ENCODE data around the gene SYNE1. TPM values are rescaled to one million over a fixed set of nuclear protein-coding genes. Genes with fewer than 3 reads are reported as not detected.

SYNE1 gene
- total and polyA plus RNA-seq, 10 of the 15 experiments (the other 5 are each of a cell fraction or from before 2014, with no cell fraction given) = 2.3 to 28.7 (median 14.1) TPM

DNA sequence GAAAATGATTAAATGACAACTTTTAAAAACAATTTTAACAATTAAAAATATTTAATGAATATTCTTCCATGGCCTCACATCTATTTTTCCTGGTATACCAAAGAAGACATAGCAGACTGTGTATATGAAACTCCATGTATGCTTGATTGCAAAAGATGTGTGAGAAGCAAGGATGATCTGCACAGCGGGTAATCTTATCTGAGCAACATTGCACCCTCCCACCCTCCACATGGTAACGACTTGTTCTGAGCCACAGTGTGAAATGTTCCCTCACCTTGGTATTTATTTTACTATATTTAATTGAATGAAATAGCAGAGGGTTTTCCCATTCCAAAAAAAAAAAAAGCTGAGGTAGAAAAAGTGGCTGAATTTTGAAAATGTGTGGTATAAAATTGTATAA lies 204.4 kb downstream of the SYNE1 start (continued):
- TF ChIP-seq, protein P1, sequence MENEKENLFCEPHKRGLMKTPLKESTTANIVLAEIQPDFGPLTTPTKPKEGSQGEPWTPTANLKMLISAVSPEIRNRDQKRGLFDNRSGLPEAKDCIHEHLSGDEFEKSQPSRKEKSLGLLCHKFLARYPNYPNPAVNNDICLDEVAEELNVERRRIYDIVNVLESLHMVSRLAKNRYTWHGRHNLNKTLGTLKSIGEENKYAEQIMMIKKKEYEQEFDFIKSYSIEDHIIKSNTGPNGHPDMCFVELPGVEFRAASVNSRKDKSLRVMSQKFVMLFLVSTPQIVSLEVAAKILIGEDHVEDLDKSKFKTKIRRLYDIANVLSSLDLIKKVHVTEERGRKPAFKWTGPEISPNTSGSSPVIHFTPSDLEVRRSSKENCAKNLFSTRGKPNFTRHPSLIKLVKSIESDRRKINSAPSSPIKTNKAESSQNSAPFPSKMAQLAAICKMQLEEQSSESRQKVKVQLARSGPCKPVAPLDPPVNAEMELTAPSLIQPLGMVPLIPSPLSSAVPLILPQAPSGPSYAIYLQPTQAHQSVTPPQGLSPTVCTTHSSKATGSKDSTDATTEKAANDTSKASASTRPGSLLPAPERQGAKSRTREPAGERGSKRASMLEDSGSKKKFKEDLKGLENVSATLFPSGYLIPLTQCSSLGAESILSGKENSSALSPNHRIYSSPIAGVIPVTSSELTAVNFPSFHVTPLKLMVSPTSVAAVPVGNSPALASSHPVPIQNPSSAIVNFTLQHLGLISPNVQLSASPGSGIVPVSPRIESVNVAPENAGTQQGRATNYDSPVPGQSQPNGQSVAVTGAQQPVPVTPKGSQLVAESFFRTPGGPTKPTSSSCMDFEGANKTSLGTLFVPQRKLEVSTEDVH (IDR thresholded peaks at IDR 0.05; ENCODE audit: low read depth, partially characterized antibody) = no peak
- TF ChIP-seq NRF1 (conservative IDR thresholded peaks at IDR 0.05; ENCODE audit: low read depth, low read length) = no peak
- no peak for TF ChIP-seq SMARCA5 (IDR thresholded peaks at IDR 0.05)
- TF ChIP-seq DPF2 (IDR thresholded peaks at IDR 0.05) = no peak
- TF ChIP-seq CREB1 (IDR thresholded peaks at IDR 0.05; ENCODE audit: low read depth) = no peak
- TF ChIP-seq MXI1 (IDR thresholded peaks at IDR 0.05; ENCODE audit: low read depth, low read length) = no peak

DNA sequence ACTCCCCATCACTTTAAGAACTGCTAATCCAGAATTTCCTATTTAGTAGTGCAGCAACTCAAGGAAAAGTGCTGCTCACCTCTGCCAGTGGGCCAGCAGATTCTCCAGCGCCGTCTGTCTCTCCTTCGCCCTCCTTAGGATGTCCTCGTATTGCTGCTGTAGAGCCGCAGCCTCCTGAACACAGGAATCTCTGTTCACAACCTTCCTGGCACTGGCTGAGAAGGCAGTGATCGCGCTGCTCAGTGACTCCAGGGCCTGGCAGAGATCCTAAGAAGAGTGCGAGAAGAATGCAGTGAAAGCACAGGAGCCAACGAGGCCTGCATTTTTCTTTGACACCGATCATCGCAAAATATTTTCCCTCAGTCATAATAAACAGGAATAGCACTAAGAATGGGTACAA lies 209.0 kb downstream of the SYNE1 start:
- in situ Hi-C loops (cut with MboI) = no loop called here
- ATAC-seq (no peak), FAIRE-seq (no peak), DNase-seq (ENCODE audit: low read depth, low spot score) (no peak)
- H3K27me3 ChIP-seq (replicated peaks in 1 of 2; ENCODE audit: control insufficient read depth in 2 of 2, insufficient read depth in 2 of 2, low read length in 1 of 2) = no peaks in the 10 kb centered on the region; a peak in 1 of 4 replicates
- TF ChIP-seq ZSCAN29 (IDR thresholded peaks at IDR 0.05) (no peak), NR2C1 (IDR thresholded peaks at IDR 0.05) (no peak), BACH1 (IDR thresholded peaks at IDR 0.05; ENCODE audit: borderline replicate concordance) (no peak), ZNF217 (IDR thresholded peaks at IDR 0.05) (no peak), BCL11A (IDR thresholded peaks at IDR 0.05; ENCODE audit: low read depth, low read length) (no peak), POLR2A (IDR thresholded peaks at IDR 0.05; ENCODE audit: low read depth, low read length) (no peak), CHD1 (IDR thresholded peaks at IDR 0.05; ENCODE audit: low read depth, low read length) (no peak)
- TF ChIP-seq, protein P2, sequence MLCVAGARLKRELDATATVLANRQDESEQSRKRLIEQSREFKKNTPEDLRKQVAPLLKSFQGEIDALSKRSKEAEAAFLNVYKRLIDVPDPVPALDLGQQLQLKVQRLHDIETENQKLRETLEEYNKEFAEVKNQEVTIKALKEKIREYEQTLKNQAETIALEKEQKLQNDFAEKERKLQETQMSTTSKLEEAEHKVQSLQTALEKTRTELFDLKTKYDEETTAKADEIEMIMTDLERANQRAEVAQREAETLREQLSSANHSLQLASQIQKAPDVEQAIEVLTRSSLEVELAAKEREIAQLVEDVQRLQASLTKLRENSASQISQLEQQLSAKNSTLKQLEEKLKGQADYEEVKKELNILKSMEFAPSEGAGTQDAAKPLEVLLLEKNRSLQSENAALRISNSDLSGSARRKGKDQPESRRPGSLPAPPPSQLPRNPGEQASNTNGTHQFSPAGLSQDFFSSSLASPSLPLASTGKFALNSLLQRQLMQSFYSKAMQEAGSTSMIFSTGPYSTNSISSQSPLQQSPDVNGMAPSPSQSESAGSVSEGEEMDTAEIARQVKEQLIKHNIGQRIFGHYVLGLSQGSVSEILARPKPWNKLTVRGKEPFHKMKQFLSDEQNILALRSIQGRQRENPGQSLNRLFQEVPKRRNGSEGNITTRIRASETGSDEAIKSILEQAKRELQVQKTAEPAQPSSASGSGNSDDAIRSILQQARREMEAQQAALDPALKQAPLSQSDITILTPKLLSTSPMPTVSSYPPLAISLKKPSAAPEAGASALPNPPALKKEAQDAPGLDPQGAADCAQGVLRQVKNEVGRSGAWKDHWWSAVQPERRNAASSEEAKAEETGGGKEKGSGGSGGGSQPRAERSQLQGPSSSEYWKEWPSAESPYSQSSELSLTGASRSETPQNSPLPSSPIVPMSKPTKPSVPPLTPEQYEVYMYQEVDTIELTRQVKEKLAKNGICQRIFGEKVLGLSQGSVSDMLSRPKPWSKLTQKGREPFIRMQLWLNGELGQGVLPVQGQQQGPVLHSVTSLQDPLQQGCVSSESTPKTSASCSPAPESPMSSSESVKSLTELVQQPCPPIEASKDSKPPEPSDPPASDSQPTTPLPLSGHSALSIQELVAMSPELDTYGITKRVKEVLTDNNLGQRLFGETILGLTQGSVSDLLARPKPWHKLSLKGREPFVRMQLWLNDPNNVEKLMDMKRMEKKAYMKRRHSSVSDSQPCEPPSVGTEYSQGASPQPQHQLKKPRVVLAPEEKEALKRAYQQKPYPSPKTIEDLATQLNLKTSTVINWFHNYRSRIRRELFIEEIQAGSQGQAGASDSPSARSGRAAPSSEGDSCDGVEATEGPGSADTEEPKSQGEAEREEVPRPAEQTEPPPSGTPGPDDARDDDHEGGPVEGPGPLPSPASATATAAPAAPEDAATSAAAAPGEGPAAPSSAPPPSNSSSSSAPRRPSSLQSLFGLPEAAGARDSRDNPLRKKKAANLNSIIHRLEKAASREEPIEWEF (IDR thresholded peaks at IDR 0.05; ENCODE audit: insufficient replicate concordance, low read depth, low read length) = no peak
- TF ChIP-seq, protein P3, sequence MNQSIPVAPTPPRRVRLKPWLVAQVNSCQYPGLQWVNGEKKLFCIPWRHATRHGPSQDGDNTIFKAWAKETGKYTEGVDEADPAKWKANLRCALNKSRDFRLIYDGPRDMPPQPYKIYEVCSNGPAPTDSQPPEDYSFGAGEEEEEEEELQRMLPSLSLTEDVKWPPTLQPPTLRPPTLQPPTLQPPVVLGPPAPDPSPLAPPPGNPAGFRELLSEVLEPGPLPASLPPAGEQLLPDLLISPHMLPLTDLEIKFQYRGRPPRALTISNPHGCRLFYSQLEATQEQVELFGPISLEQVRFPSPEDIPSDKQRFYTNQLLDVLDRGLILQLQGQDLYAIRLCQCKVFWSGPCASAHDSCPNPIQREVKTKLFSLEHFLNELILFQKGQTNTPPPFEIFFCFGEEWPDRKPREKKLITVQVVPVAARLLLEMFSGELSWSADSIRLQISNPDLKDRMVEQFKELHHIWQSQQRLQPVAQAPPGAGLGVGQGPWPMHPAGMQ (IDR thresholded peaks at IDR 0.05; ENCODE audit: borderline replicate concordance) = no peak
- no peaks in the 10 kb centered on the region for H3K9me3 ChIP-seq (replicated peaks; ENCODE audit: control insufficient read depth, insufficient read depth, low read length)
- POLR2A ChIA-PET = no interaction called here
- H3K27ac ChIP-seq (ENCODE audit: control insufficient read depth, insufficient read depth) = no peak overlapping the region
- WGBS (ENCODE audit: insufficient coverage, insufficient replicate concordance, low lambda C conversion rate, missing lambda C conversion rate) = 64% methylated on average over 11 of the region's 11 CpGs
- H3K4me2 ChIP-seq (ENCODE audit: control insufficient read depth, insufficient read depth) = no peak overlapping the region
- H3K4me1 ChIP-seq (ENCODE audit: control insufficient read depth, insufficient read depth, low read length) = no peaks in the 10 kb centered on the region
- no peaks in the 10 kb centered on the region for H3K36me3 ChIP-seq (ENCODE audit: control insufficient read depth in 2 of 2, insufficient read depth in 2 of 2, low read length in 1 of 2)
- no peaks in the 10 kb centered on the region for H3K79me2 ChIP-seq (ENCODE audit: control insufficient read depth, insufficient read depth, low read length)
- CTCF ChIA-PET = no interaction called here
- RAD21 ChIA-PET (ENCODE audit: unreplicated experiment) = no interaction called here
- no peak overlapping the region for H3K4me3 ChIP-seq
- SMC1A ChIA-PET (ENCODE audit: uncharacterized antibody, unreplicated experiment) = no interaction called here
- intact Hi-C loops (cut with micrococcal nuclease; ENCODE audit: unreplicated experiment) = no loop called here
- no peak overlapping the region for H3K9ac ChIP-seq (ENCODE audit: control insufficient read depth, insufficient read depth, low read length)
- no peak overlapping the region for H2AFZ ChIP-seq (ENCODE audit: control insufficient read depth, low read depth, low read length)
- BruUV-seq (replicated peaks) = no TSS peak
- no peaks in the 10 kb centered on the region for H4K20me1 ChIP-seq (ENCODE audit: control insufficient read depth, insufficient read depth)
